B cell (primary cell): ENCODE results near the gene RASGEF1C.

ENCODE experiments used
- EZH2 ChIP-seq: IDR thresholded peaks from 2 replicates; pipeline ENCODE4 v1.6.1; 2012; ENCODE audit warnings: borderline replicate concordance, low read depth, mild to moderate bottlenecking, moderate library complexity, low read length; ENCODE audit not compliant: insufficient read depth, poor library complexity, severe bottlenecking
- TF ChIP-seq, protein P1 (sequence below): fragments of 200-600 bp; IDR thresholded peaks from one replicate; pipeline ENCODE4 v1.8.0; 2022; ENCODE audit warnings: antibody characterized with exemption, mild to moderate bottlenecking

DNA sequence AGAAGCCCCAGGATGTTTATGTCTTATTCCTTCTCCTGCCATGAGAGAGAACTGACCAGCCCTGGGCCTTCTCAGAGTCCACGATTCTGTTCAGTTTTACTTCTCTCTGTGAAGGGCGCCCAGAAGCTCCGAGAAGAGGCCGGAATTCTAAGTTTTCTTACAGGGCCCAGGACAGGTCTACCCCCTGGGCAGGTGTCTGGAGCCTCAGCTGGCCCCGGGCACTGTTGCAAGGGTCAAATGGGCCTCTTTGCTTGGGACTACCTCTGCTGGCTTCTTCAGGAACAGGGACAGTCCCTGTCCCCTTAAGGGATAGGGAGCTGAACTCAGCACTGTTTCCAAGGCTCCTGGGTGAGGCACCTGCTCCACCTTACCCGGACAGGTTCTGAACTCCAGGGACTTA is 55.0 kb downstream of the RASGEF1C start:
- TF ChIP-seq, protein P1, sequence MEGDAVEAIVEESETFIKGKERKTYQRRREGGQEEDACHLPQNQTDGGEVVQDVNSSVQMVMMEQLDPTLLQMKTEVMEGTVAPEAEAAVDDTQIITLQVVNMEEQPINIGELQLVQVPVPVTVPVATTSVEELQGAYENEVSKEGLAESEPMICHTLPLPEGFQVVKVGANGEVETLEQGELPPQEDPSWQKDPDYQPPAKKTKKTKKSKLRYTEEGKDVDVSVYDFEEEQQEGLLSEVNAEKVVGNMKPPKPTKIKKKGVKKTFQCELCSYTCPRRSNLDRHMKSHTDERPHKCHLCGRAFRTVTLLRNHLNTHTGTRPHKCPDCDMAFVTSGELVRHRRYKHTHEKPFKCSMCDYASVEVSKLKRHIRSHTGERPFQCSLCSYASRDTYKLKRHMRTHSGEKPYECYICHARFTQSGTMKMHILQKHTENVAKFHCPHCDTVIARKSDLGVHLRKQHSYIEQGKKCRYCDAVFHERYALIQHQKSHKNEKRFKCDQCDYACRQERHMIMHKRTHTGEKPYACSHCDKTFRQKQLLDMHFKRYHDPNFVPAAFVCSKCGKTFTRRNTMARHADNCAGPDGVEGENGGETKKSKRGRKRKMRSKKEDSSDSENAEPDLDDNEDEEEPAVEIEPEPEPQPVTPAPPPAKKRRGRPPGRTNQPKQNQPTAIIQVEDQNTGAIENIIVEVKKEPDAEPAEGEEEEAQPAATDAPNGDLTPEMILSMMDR, result no peak
- no peak for TF ChIP-seq EZH2
